Frontal cortex (tissue), 1 donor: ENCODE results near the gene PRPSAP1. TPM values are rescaled to one million over a fixed set of nuclear protein-coding genes. Genes with fewer than 3 reads are reported as not detected.

Source experiments
- small RNA-seq: library from RNA; depleted of rRNA; stranded (forward); fragments of <200 nt; gene quantifications from one replicate; pipeline ENCODE3, GENCODE V24; 2014
- total RNA-seq: library from RNA; depleted of rRNA; stranded (reverse); fragments of >200 nt; gene quantifications from one replicate; pipeline ENCODE4 v1.2.3, GENCODE V29; 2014

Gene PRPSAP1
- total RNA-seq, 1 donor from 2014 or later: 52.2 TPM

Small RNA genes within 50 kb of the gene (small RNA-seq; reads per million reads assigned to genes)
- gene RF00019: not detected
- gene RNU6-24P: not detected

Other genes starting within 250 kb of the PRPSAP1 start
- 0.82 TPM for gene FOXJ1, start 212.7 kb downstream of the PRPSAP1 start, total RNA-seq
- gene RNF157, start 113.4 kb downstream of the PRPSAP1 start, total RNA-seq: 18.3 TPM
- 3.3 TPM for gene UBALD2, start 88.6 kb downstream of the PRPSAP1 start, total RNA-seq
- 6.9 TPM for gene QRICH2, start 45.6 kb downstream of the PRPSAP1 start, total RNA-seq
- gene SPHK1, start 30.7 kb upstream of the PRPSAP1 start, total RNA-seq: 1.6 TPM
- gene UBE2O, start 99.2 kb upstream of the PRPSAP1 start, total RNA-seq: 37.5 TPM
- not detected for gene AANAT, start 113.7 kb upstream of the PRPSAP1 start, total RNA-seq
- 1.6 TPM for gene RHBDF2, start 147.5 kb upstream of the PRPSAP1 start, total RNA-seq
- 3.3 TPM for gene CYGB, start 183.8 kb upstream of the PRPSAP1 start, total RNA-seq
- gene PRCD, start 186.1 kb upstream of the PRPSAP1 start, total RNA-seq: 2.4 TPM
- gene ST6GALNAC2, start 231.9 kb upstream of the PRPSAP1 start, total RNA-seq: not detected